GM19468 (cell line): ENCODE measurements around the gene DCLK3.

Source experiments
- ATAC-seq: cut with Tn5 transposase; IDR thresholded peaks from one replicate; pipeline ENCODE4 v1.9.1; 2021; ENCODE audit warnings: mild to moderate bottlenecking, moderate library complexity, moderate number of reproducible peaks; ENCODE audit not compliant: unreplicated experiment; ENCODE audit errors: extremely low read depth

The DCLK3 gene

GRCh38 chr3:36769926-36770325, 5.6 kb upstream of the DCLK3 start:
- ATAC-seq, result no peak

DNA sequence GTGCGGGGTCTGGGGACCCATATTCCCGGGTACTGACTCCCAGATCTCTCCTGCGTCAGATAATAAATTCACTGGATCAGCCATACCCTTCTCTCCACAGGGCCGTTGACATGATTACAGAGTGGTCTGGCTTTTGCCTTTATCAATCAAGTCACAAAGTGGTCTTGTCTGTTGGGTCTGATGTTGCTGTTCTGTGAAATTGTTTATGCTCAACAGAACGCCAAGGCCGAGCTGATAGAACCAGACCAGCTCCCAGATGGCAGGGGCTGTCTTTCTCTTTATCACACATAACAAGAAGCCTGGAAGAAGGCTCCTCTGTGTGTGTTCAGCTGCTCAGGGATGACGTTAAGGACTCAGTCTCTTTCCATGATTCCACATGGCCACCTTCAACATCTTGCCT, 751 bp upstream of the DCLK3 start:
- no peak for ATAC-seq

- ATAC-seq, result no peak
Observed at GRCh38 chr3:36764704-36765038, 318 bp upstream of the DCLK3 start.

DNA sequence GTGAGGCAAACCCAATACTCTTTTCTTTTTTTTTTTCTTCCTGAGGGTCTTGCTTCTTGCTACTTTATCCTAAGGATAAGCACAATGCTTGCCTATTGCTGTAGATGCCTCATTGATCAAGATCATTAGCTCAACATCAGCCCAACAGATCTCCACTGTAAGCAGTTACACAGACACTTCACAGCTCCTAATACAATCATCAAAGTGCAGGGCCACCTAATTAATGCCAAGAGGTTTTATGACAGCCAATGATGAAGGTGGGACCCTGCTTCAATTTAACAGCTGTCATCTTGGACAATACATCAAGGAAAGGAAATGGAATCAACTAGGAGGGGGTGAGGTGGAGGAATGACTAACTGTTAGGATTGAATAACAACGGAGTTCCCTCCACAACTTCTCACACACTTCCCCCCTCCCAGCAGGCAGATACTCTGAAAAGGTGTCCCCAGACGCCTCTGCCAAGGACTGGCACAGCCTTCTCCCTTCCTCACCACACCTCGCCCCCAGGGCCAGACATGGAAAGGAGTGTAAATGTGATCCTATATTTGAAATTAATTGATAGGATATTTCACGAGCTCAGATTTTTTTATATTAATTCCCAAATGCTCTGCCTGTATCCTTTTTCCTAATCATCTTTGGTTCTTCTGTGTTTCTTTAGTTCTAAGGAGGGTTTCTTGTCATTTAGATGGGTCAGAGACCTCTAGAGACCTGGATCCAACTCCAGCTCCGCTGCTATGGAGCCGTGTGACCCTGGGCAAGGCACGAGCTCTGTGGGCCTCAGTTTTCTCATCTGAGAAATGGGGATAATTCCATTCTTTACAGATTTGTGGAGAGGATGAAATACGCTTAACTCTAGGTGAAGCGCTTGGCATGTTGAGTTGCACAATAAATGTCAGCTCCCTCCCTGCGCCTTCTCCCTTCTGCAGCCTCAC, 1.2 kb downstream of the DCLK3 start:
- no peak for ATAC-seq

DNA sequence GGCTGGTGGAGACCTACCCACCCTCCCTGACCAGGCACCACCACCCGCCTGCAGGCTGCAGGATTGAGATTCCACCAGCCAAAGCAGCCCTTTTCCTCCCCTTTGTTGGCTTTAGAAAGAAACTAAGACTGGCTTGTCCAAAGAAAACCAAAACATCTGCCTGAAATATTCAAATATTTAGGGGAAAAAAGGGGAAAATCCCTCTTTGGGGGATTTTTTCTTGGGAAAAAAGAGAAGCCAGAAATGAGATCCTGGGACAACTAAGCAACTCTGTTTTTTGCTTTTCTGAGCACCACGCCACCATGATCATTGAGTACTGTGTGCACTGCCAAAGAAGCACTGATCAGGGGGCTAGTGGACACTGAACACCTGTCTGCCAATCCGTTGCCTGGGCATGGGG, 2.6 kb downstream of the DCLK3 start:
- ATAC-seq, result no peak

DNA sequence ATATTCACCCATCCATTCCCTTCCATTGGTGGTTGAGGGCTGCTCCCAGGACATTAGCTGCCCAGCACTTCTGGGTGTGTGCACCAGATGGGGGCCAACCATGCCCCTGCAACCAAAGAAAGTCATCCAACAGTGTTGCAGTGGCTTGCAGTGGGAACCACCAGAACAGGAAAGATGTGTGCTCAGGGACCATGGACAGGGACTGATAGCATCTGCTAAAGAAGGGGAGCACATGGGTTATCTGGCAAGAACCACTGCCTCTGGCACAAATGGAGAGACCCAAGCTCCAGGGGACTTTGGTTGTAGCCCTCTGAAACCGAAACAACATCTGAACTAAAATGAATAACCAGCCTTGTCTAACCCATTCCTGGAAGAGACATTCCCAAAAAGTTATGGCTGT, 8.1 kb downstream of the DCLK3 start:
- no peak for ATAC-seq

- no peak for ATAC-seq
Observed at GRCh38 chr3:36751326-36751725, 13.0 kb downstream of the DCLK3 start.

DNA sequence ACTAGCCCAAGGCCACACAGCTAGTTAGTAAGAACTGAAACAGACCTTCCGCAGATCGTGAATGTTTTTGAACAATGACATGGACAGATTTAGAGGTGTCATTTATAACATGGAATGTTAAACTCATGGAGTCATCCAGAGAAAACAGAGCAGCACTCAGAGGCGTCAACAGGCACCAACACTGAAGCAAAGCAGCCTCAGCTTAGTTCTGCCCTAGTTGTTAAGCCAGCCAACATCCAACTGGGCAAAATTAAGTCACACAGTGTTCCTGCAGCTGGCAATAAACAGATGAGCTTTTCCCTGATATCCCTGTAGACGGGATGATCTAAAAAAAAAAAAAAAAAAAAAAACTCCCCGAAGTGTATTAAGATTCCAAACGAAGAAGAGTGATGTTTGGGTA, 13.6 kb downstream of the DCLK3 start:
- ATAC-seq, result no peak

DNA sequence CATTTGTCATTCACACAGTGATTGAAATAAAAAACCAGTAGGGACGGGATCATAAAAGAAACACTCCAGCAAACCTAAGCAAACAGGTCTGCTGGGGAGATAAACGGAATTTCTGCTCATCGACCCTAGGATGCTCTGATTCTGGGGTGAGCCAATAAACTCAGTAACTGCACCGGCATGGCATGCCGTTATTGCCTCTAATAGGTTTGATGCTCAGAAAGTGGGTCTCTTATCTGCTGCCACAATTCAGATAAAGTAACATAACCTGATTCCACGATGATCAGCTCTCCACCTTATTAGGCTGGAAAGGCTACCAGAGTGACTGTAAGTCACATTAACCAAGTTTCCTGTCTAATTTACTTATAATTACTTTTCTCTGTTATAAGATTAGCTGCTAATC, 19.6 kb downstream of the DCLK3 start:
- ATAC-seq, result no peak

- no peak for ATAC-seq
Observed at GRCh38 chr3:36743826-36744225, 20.5 kb downstream of the DCLK3 start.

DNA sequence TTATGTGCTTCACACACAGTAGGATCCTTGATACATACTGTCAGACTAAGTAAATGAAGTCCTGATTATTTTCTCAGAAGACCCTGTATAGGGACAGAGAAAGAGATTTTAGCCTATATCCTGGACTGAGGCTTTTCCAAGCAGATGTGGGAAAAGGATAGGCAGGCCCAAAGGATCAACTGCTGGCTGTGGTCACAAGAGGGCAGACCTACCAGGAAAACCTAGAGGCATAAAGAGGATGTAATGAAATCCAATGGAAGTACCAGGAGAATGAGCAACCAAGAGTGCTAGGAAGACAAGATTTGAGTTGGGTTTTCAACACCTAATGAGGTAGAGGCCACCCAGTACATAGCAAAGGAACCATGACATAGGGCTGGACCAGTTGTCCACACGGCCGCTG, 23.1 kb downstream of the DCLK3 start:
- ATAC-seq, result no peak

DNA sequence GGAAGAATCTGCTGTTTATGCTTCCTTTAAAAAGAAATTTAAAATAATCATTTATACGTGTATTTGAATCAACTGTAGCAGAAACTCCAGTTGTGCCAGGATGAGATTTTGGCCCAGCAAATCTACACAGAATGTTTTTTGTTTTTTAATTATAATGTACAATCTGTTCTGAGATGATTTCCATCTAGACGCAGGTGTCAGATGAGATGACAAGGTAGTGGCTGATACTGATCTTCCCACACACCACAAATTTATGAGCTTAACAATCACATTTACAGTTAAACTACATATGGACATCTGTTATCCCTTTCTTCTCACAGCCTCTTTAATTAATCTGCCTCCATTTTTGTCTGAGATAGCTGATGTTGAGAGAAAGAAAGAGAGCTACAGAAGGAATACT, 23.6 kb downstream of the DCLK3 start:
- no peak for ATAC-seq

DNA sequence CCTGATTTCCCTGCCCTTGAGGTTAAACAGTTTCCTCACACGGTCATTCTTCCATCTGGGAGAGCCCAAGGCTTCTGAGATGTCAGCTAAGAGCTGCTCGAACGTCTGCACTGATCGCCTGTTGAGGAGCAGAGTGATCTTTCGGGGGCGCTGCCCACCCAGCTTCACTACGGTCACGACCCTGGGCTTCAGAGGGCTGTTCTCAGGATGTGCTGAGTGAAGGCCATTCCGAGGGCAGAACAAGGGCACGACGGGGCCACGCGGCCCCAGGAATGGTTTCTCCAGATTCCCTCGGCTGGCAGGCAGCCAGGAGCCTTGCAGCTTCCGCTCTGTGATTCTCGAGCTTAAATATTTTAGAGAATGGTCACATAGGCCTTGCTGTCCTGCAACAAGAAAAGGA, 25.7 kb downstream of the DCLK3 start:
- no peak for ATAC-seq

DNA sequence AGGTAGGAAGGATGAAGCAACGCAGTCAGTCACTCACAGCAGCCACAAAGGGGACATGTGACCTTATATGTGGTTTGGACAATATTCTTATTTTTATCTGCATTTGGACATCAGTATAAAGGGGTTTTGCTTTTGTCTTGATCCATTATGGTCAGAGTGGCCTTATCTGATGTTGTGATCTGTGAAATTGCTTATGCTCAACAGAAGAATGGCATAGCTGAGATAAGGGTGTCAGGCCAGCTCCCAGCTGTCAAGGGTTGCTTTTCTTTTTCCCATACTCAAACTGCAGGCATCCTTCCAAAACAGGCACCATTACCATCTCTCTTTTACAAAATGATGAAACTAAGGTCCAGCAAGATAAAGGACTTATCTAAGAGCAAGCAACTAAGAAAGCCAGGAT, 28.1 kb downstream of the DCLK3 start:
- no peak for ATAC-seq

DNA sequence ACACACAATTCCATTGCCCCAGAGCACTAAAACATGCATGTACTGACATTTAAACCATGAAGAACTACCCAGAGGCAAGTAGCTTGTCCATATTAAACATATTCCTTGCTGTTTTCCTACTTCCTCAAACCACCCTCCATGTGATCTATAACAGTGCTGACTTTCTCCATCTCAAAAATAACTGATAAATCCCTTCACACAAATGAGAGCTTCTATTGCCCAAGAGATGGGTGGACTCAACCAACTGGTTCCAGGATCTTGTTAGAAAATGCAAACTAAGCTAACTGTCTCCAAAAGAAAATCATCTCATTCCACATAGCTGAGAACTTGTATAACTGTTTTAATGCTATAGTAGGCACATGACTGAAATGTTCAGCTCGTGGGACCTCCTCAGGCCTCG, 29.6 kb downstream of the DCLK3 start:
- no peak for ATAC-seq

- ATAC-seq, result no peak
Observed at GRCh38 chr3:36733723-36734122, 30.6 kb downstream of the DCLK3 start.

- no peak for ATAC-seq
Observed at GRCh38 chr3:36733162-36733696, 31.1 kb downstream of the DCLK3 start.

GRCh38 chr3:36730966-36731365, 33.4 kb downstream of the DCLK3 start:
- no peak for ATAC-seq

DNA sequence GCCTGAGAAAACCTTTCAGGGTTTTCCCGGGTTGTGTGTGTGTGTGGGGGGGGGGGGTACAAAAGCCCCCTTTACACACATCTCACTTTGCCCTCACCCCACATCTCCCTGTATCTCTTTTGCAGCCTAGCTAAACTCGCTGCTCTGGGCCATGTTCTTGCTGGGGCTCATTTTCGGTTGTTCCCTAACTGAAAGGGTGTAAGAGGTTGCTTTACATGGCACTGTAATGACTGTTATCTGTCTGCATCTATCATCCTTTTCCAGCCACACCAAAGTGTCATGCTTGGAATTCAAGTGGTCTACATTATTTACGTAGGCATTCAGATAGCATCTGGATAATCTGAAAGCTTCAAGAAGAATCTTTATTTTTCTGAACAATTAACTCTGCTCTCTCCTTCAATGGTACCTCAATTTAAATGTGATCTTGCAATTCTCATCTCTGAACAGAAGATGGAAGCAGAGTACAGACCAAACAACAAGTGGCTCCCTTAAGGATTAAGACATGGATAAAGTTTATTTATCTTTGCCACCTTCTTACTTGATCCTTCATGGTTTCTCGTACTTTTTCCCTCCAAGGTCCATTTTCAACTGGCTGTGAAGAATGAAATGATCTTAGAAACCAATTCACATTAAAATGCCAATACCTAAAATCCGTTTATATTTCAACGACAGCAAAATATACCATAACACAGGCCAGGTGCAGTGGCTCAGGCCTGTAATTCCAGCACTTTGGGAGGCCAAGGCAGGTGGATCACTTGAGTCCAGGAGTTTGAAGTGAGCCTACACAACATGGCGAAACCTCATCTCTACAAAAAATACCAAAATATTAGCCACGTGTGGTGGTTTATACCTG, 34.9 kb downstream of the DCLK3 start:
- no peak for ATAC-seq

- ATAC-seq, result no peak
Observed at GRCh38 chr3:36714343-36715086, 49.8 kb downstream of the DCLK3 start.

DNA sequence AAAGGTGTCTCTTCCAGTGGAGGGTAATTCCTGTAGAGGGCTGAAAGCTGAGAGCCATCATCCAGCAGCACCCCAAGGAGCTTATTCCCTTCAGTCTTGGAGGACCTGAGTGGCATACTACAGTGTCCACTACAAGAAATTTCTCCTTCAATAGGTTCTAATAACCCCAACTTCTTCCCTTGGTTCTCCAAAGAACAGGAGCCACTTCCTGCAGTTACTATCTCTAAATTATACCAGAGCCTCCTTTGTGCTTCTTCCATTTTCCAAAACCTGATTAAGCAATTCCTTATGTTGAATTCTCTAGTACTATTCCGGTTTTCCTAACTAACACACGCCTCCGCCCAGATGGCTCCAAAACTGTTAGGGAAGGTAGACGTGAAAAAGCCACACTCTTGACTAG, 50.4 kb downstream of the DCLK3 start:
- ATAC-seq, result no peak
